Measurements from ENCODE around the gene MAPK8IP3.
"Not testable (repeated sequence)": the region's sequence is repeated elsewhere in the genome, so short reads cannot be mapped to it uniquely, and the experiment has no call there.

Gene MAPK8IP3

DNA sequence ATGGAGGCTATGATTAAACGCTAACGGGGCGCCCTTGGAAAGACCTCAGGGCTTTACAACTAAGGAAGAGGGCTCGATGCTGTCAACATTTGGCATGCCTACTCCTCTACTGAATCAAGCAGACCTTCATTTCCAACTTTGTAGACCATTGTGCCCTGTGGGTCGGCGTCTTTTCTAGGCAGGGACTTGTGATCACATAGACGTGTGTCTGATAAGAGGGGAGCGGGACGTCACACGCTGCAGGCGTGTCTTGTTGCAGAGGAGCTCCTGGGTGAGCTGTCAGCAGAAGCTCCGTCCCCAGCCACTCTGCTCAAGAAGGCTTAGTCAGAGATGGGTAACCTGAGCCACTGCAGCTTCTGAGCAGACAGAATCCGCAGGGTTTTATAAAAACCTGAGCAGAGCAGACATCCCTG lies 2.8 kb downstream of the MAPK8IP3 start:
- DNase-seq (ENCODE audit: low read depth in 2 of 2), result peak; percentile 62 to 70
- no peak overlapping the region for H3K4me3 ChIP-seq (replicated peaks in 1 of 2; ENCODE audit: low read depth in 2 of 2, low read length in 2 of 2)
- TF ChIP-seq, protein P1, sequence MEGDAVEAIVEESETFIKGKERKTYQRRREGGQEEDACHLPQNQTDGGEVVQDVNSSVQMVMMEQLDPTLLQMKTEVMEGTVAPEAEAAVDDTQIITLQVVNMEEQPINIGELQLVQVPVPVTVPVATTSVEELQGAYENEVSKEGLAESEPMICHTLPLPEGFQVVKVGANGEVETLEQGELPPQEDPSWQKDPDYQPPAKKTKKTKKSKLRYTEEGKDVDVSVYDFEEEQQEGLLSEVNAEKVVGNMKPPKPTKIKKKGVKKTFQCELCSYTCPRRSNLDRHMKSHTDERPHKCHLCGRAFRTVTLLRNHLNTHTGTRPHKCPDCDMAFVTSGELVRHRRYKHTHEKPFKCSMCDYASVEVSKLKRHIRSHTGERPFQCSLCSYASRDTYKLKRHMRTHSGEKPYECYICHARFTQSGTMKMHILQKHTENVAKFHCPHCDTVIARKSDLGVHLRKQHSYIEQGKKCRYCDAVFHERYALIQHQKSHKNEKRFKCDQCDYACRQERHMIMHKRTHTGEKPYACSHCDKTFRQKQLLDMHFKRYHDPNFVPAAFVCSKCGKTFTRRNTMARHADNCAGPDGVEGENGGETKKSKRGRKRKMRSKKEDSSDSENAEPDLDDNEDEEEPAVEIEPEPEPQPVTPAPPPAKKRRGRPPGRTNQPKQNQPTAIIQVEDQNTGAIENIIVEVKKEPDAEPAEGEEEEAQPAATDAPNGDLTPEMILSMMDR (IDR thresholded peaks at IDR 0.05; ENCODE audit: low read depth, low read length), result no peak

DNA sequence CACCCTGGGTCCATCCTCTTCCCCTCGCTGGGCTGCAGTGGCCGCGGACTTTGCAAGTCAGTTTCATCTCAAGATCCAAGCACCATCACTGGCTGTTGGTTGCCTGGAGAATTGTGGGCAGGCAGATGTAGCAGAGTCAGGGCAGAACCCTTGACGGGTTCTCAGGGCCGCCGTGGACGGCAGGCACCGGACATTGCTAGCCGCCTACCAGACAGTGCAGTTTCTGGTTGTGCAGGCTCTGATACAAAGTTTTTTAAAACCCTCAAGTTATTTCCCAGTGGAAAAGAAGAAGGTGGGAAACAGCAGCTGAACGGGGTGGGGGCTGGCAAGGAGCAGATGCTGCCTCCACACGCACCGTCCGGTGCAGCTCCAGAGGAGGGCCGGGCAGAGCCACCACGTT lies 3.4 kb downstream of the MAPK8IP3 start:
- TF ChIP-seq, protein P1 (IDR thresholded peaks at IDR 0.05; ENCODE audit: low read depth, low read length), result no peak
- no peak overlapping the region for H3K4me3 ChIP-seq (replicated peaks in 1 of 2; ENCODE audit: low read depth in 2 of 2, low read length in 2 of 2)
- no peak for DNase-seq (ENCODE audit: low read depth in 2 of 2)

GRCh38 chr16:1710811-1711507 lies 5.0 kb downstream of the MAPK8IP3 start:
- TF ChIP-seq, protein P1 (IDR thresholded peaks at IDR 0.05; ENCODE audit: low read depth, low read length), result no peak
- DNase-seq (ENCODE audit: low read depth in 2 of 2), result no peak
- H3K4me3 ChIP-seq (replicated peaks in 1 of 2; ENCODE audit: low read depth in 2 of 2, low read length in 2 of 2), result no peak overlapping the region

GRCh38 chr16:1712791-1713261 lies 6.8 kb downstream of the MAPK8IP3 start:
- TF ChIP-seq, protein P1 (IDR thresholded peaks at IDR 0.05; ENCODE audit: low read depth, low read length), result no peak
- DNase-seq (ENCODE audit: low read depth in 2 of 2), result peak; percentile 34 to 41
- no peak overlapping the region for H3K4me3 ChIP-seq (replicated peaks in 1 of 2; ENCODE audit: low read depth in 2 of 2, low read length in 2 of 2)

DNA sequence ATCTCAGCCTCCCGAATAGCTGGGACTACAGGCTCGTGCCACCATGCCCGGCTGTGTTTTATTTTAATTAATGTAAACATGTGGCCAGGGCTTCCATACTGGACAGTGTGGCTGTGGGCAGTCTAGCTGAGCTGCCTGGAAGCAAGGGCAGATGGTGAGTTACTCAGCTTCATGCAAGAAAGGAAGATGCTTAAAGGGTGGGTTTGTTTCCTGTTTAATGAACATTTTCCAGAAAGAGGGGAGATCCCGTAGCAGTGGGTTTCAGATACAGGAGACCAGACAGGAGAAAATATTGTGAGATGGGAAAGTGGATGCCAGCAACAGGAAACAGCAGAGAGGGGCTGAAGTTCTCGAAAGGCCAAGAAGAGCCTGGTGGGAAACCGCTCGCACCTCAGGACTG lies 7.3 kb downstream of the MAPK8IP3 start:
- H3K4me3 ChIP-seq (replicated peaks in 1 of 2; ENCODE audit: low read depth in 2 of 2, low read length in 2 of 2), result no peak overlapping the region
- DNase-seq (ENCODE audit: low read depth in 2 of 2), result no peak
- TF ChIP-seq, protein P1 (IDR thresholded peaks at IDR 0.05; ENCODE audit: low read depth, low read length), result no peak

- TF ChIP-seq, protein P1 (IDR thresholded peaks at IDR 0.05; ENCODE audit: low read depth, low read length), result no peak
- H3K4me3 ChIP-seq (replicated peaks in 1 of 2; ENCODE audit: low read depth in 2 of 2, low read length in 2 of 2), result no peak overlapping the region
- DNase-seq (ENCODE audit: low read depth in 2 of 2), result no peak
Observed at GRCh38 chr16:1713933-1714332, 7.9 kb downstream of the MAPK8IP3 start.

DNA sequence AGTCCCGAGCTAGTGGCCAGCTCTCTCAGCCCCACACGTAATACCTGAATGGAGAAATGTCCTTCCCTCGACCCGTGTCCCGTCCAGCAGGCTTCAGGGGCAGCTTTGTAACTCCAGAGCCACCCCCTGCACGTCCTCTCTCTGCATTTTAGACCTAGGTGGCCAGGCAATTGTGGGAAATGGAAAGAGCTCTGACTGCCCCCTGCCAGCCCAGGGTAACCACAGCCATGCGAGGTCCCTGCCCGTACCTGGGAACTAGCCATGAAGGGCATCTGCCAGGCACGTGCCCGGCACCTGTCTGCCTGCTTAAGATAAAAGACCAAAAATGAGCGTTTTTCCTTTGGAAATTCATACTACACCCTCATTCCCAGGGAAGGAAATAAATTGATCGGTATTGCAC lies 9.2 kb downstream of the MAPK8IP3 start:
- TF ChIP-seq, protein P1 (IDR thresholded peaks at IDR 0.05; ENCODE audit: low read depth, low read length), result no peak
- DNase-seq (ENCODE audit: low read depth in 2 of 2), result no peak
- H3K4me3 ChIP-seq (replicated peaks in 1 of 2; ENCODE audit: low read depth in 2 of 2, low read length in 2 of 2), result no peak overlapping the region

GRCh38 chr16:1718236-1718635 lies 12.2 kb downstream of the MAPK8IP3 start:
- not testable (repeated sequence) for DNase-seq (ENCODE audit: low read depth in 2 of 2); H3K4me3 ChIP-seq (replicated peaks in 1 of 2; ENCODE audit: low read depth in 2 of 2, low read length in 2 of 2)

DNA sequence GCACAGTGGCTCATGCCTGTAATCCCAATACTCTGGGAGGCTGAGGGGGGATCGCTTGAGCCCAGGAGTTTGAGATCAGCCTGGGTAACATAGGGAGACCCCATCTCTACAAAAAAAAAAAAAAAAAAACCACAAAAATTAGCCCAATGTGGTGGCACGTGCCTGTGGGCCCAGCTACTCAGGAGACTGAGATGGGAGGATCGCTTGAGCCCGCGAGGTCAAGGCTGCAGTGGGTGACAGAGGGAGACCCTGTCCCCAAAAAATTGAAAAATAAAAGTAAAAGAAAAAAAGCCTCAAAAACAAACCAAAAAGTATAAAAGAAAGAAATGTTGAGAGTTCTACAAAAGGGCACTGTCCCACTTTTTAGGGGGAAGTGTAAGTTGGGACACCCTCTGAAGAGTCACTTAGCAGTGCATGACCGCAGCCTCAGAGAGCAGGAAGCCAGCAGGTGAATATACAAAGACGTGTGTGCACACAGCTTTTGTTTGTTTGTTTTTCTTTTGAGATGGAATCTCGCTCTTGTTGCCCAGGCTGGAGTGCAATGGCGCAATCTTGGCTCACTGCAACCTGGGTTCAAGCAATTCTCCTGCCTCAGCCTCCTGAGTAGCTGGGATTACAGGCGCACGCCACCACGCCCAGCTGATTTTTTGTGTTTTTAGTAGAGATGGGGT lies 13.7 kb downstream of the MAPK8IP3 start:
- not testable (repeated sequence) for H3K4me3 ChIP-seq (replicated peaks in 1 of 2; ENCODE audit: low read depth in 2 of 2, low read length in 2 of 2); DNase-seq (ENCODE audit: low read depth in 2 of 2)
